GM18951 (cell line): ENCODE measurements around the gene ZBTB43.
"Not testable (repeated sequence)": the region's sequence is repeated elsewhere in the genome, so short reads cannot be mapped to it uniquely, and the experiment has no call there.

Experiments
- POLR2A ChIP-seq: IDR thresholded peaks from 4 replicates; pipeline ENCODE4 v1.6.1; 2011; ENCODE audit warnings: mild to moderate bottlenecking; ENCODE audit not compliant: insufficient read length, insufficient read depth; ENCODE audit errors: extremely low read depth
- in situ Hi-C: fragments of 300-500 bp; cut with MboI; formaldehyde crosslinking; loops from one replicate; pipeline ENCODE4 v1.12.0; 2022; ENCODE audit warnings: low sequenced_read_pairs, mixed read lengths, inconsistent platforms; ENCODE audit not compliant: unreplicated experiment

Gene ZBTB43

DNA sequence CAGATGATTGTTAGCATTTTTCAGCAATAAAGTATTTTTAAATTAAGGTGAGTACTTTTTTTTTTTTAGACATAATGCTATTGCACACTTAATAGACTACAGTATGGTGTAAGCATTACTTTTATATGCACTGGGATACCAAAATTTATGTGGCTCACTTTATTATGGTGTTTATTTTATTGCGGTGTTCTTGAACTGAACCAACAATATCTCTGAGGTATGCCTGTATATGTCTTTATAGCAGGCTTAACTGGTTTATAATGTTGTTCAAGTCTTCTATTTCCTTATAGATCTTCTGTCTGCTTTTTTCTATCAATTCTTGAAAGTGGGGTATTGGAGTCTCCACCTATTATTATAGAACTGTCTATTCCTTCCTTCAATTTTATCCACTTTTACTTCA lies 18.0 kb downstream of the ZBTB43 start:
- in situ Hi-C loops = no loop called here

DNA sequence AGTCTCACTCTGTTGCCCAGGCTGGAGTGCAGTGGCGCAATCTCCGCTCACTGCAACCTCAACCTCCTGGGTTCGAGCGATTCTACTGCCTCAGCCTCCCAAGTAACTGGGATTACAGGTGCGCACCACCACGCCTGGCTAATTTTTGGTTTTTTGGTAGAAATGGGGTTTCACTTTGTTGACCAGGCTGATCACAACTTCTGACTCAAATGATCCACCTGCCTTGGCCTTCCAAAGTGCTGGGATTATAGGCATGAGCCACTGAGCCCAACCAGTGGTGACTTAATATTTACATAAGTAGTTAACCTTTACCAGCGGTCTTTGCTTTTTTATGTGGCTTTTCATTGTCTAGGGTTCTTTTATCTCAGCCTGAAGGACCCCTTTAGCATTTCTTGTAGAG lies 19.2 kb downstream of the ZBTB43 start:
- in situ Hi-C loops = not testable (repeated sequence)

More for the DNA sequence above, 18.0 kb downstream of the ZBTB43 start:
- no peak for TF ChIP-seq POLR2A

DNA sequence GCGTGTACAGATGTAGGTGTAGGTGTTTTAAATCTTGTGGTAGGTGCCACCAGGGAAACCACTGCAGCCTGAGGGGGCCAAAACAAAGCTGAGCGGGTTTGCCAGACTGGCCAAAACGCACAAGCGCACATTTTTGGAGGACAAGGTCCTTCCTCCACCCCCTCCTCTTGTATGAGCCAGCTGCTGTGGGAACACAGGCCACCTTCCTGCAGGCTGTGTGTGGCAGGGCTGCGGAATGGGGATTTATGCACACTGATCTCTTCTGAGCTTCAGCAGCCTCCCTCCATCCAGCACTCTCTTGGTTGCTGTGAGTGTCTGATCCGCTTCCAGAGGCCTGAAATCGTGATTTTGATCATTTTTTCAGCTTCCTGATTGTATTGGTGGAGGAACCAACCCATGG lies 22.4 kb downstream of the ZBTB43 start:
- in situ Hi-C loops = no loop called here
- TF ChIP-seq POLR2A = no peak

DNA sequence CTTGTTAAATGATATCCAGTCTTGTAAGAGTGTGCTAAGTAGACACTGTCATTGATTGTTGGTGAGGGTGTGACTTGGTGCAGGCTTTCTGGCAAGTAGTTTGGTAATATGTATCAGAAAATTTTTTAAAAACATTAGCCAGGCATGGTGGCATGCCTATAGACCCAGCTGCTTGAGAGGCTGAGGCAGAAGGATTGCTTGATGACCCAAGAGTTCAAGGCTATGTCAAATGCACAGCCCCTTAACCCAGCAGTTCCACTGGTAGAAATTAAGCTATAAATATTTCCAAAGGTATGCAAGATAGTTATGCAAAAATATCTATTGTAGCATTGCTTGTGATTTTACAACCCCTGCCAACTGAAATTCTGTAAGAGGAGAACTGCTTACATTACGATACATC lies 24.2 kb downstream of the ZBTB43 start:
- in situ Hi-C loops = no loop called here
- TF ChIP-seq POLR2A = no peak

DNA sequence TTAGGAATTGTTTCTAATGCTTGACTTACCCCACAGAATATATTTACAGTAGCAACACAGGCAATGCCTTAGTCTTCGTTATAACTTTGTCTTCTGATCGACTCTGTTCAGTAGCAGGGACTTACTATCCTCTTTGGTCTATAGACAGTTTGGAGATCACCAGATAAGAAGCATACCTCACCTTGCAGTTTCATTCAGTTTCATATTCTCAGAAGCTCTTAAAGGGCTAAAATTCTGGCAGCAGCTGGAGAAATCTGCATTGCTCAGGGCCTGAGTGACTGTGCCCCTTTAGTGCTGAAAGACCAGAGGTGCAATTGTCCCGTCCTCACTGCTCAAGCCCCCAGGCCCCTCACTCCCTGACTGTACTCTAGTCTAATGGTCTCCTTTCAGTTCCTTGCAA lies 26.0 kb downstream of the ZBTB43 start:
- in situ Hi-C loops = no loop called here
- TF ChIP-seq POLR2A = no peak

DNA sequence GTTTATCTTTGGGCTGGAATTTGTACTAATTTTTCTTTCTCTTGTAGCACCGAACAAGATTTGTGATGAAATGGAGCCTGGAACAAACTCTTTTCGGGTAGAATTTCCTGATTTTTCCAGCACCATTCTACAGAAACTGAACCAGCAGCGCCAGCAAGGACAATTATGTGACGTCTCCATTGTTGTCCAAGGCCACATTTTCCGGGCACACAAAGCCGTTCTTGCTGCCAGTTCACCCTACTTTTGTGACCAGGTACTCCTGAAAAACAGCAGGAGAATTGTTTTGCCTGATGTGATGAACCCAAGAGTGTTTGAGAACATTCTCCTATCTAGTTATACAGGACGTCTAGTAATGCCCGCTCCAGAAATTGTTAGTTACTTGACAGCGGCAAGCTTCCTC lies 27.6 kb downstream of the ZBTB43 start:
- in situ Hi-C loops = no loop called here

DNA sequence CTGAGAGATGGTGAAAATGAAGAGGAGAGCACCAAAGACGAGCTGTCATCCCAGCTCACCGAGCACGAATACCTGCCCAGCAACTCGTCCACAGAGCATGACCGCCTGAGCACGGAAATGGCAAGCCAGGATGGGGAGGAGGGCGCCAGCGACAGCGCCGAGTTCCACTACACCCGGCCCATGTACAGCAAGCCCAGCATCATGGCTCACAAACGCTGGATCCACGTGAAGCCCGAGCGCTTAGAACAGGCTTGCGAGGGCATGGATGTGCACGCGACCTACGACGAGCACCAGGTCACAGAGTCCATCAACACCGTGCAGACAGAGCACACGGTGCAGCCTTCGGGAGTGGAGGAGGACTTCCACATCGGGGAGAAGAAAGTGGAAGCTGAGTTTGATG lies 28.2 kb downstream of the ZBTB43 start:
- in situ Hi-C loops = no loop called here

More for the DNA sequence above, 27.6 kb downstream of the ZBTB43 start:
- no peak for TF ChIP-seq POLR2A

DNA sequence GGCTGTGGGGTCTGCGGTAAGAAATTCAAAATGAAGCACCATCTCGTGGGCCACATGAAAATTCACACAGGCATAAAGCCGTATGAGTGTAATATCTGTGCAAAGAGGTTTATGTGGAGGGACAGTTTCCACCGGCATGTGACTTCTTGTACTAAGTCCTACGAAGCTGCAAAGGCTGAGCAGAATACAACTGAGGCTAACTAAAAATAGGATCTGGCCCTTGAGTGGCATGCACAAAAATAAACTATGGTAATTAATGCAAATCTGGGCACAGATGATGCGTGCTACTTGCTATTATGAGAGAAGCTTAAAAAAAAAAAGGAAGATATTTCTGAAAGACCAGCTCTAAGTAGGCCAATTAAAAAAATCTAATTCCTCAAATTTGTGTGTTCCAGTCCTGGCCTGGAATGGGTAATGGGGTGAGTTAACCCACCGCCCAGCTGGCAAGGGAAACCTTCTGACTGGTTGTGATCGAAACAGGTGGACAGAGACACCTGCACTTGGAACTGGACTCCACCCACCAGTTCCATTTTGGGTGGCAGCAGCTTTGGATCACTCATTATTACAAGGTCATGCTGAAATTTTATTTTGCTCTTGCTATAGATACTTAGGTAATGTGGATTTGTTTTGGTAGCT lies 29.0 kb downstream of the ZBTB43 start:
- in situ Hi-C loops = no loop called here
- no peak for TF ChIP-seq POLR2A

More for the DNA sequence above, 28.2 kb downstream of the ZBTB43 start:
- no peak for TF ChIP-seq POLR2A

DNA sequence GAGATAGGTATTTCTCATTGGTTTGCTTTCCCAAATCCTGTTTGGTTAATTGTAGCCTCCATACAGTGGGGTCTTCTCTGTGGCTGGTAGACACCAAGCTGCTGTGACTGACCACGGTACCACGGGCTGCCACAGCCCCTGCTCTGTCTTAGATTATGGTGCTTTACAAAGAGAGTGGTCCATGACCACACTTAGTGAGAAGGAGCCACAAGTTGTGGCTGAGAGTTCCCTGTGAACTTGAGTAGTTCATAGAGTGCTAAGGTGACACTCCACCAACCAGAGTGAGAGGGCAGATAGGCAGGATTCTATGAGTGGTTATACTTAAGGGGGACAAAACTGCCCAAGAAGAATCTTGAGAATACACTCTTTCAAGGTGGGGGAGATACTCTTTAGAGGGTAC lies 29.8 kb downstream of the ZBTB43 start:
- in situ Hi-C loops = no loop called here
- TF ChIP-seq POLR2A = no peak

DNA sequence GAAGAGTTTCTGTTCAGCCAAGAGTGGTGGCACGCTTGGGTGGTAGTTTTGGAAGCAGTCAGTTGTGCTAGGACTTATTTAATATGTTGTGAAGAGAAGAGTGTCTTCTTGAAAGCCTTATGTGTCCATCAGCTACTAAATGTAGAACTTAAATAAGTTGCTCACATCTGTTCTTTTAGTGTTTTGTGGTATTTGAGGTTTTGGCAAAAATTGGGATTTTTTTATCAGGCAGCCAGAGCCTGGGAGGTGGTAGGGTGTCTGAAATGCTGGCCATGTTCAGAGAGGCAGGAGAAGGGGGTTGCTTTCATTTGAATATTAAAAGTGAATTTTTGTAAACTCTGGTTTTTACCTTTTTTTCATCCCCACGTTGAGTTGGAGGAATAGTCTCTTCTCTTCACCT lies 31.4 kb downstream of the ZBTB43 start:
- no peak for TF ChIP-seq POLR2A
- in situ Hi-C loops = no loop called here

DNA sequence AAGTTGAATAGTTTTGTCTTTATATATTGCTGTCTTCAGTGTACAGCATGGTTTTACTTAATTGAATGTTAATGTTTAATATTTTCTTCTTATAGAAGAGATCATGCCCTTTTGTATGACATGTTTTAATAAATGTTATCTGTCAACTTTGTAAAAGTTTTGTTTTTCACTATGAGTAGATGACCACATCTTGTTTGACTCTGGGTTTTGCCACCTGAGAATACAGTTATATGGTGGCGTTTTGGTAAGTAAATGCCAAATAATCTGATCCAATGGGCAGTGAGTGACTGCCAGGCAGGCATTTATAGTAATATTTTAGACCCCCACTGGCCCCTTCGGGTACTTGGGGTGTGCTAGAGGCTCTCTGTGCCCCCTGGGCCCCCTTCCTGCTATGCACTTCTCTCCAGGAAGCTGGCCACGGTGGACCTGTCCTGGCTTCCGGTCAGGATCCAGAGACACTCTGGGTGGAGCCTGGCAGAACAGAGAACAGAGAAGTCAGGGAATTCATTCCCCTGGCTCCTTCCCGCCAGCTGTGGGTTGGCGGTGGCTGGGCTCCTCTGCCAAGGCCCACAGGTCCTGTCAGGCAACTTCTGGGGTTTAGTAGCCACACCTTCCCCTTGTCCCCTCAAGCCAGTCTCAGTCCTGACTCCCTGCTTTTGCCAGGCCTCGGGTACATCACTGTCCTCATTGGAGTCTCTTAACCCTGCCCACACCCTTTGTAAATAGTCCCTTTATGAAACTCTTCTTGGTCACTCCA lies 33.4 kb downstream of the ZBTB43 start:
- TF ChIP-seq POLR2A = no peak
- in situ Hi-C loops = no loop called here

DNA sequence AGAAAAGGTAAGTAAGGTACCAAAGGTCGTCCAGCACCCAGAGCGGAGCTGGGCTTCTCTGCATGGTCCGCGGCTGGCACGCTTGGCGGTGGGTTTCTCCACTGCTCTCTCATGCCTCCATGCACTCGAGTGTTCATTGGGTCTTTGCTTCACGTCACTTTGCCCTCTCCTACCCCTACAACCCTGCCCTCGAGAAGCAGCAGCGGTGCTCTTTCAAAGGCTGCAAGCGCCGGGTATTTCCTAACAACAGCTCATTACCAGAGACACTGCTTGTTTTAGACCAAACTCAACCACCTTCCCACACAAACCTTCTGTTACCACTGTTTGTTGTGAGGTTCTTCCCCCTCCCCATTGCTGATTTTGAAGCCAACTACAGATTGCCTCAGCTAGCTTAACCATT lies 34.1 kb downstream of the ZBTB43 start:
- in situ Hi-C loops = no loop called here
- TF ChIP-seq POLR2A = no peak

DNA sequence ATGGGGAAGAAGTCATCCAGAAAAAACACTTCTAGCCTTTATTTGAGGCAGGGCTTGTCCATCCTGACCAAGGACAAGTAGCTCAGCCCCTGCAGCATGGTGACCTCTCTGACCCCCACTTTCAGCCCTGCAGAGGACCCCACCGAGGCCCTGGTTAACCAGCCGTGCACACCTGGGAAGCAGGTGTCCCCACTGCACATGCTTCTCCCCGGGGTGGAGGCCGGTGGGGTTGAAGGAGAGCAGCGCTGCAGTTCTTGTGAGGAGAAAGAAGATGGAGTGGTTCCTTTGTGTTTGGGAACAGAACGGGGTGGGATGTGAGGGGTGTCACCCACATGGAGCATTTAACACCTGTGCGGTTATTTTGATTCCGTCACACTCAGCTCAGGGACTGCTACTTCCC lies 34.5 kb downstream of the ZBTB43 start:
- in situ Hi-C loops = no loop called here
- no peak for TF ChIP-seq POLR2A

DNA sequence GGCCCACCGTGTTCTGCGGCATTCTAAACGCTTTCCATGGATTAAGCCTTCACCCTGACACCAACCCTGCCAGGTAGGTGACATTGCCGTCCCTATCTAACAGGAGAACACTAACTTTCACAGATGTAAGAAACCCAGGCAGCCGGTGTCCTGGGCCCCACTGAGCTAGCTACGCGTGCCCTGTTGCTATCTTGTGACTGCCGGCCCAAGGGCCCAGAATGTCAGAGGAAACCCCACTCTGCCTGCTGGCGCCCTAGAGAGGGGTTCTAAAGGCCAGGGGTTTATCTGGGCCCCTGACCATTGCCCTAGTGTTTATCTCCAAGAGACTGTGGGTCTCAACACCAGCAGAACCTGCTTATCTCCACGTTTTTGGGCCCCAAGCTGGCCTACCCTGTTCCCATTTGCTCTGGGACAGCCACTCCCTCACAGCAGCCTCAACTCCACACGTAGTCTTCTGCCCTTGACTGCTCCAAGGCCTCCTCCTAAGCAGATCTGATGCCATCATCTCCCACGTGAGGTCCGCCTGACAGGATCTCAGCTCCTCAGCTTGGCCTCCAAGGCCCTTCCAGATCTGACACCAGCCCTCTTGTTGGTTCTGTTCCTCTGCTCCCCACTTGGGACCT lies 37.5 kb downstream of the ZBTB43 start:
- in situ Hi-C loops = no loop called here
- TF ChIP-seq POLR2A = no peak
